Panc1 (cell line): ENCODE measurements around the gene SKA2.
"Not testable (repeated sequence)": the region's sequence is repeated elsewhere in the genome, so short reads cannot be mapped to it uniquely, and the experiment has no call there.

Experiments
- POLR2AphosphoS5 ChIP-seq: IDR thresholded peaks from 2 replicates; pipeline ENCODE4 v1.6.1; 2012; ENCODE audit warnings: mild to moderate bottlenecking, low read depth, low read length, moderate library complexity
- TF ChIP-seq, protein P1 (sequence below): fragments of 450-650 bp; IDR thresholded peaks from 2 replicates; pipeline ENCODE4 v1.5.1; 2017; ENCODE audit warnings: mild to moderate bottlenecking
- TF ChIP-seq, protein P2 (sequence below), 2 experiments: IDR thresholded peaks; 2 replicates each; pipeline ENCODE4 v1.6.1; 2011 to 2012; ENCODE audit warnings: low read depth in 2 of 2, control low read depth in 1 of 2, low read length in 1 of 2, mild to moderate bottlenecking in 1 of 2, moderate library complexity in 1 of 2; ENCODE audit not compliant: insufficient read depth in 1 of 2

DNA sequence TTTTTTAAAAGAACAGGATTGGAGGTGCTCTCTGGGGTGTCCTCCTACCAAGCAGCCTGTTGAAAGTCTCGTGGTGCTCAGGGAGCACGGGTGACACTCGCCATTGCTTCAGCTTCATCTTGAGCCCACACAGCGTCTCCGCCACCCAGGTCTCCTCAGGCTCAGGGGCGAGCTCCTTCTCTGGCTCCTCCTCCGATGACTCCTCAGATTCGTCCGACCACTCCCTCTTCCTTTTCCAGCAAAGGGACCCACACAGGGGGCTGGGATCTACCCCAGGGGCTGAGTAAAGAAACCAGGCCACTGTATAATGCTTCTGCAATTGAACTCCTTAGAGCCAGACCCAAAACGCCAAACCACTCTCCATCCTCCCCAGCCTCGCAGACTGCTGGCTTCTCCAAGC is 24.6 kb upstream of the SKA2 start:
- TF ChIP-seq, protein P1, sequence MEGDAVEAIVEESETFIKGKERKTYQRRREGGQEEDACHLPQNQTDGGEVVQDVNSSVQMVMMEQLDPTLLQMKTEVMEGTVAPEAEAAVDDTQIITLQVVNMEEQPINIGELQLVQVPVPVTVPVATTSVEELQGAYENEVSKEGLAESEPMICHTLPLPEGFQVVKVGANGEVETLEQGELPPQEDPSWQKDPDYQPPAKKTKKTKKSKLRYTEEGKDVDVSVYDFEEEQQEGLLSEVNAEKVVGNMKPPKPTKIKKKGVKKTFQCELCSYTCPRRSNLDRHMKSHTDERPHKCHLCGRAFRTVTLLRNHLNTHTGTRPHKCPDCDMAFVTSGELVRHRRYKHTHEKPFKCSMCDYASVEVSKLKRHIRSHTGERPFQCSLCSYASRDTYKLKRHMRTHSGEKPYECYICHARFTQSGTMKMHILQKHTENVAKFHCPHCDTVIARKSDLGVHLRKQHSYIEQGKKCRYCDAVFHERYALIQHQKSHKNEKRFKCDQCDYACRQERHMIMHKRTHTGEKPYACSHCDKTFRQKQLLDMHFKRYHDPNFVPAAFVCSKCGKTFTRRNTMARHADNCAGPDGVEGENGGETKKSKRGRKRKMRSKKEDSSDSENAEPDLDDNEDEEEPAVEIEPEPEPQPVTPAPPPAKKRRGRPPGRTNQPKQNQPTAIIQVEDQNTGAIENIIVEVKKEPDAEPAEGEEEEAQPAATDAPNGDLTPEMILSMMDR, result not testable (repeated sequence)
- TF ChIP-seq, protein P2, sequence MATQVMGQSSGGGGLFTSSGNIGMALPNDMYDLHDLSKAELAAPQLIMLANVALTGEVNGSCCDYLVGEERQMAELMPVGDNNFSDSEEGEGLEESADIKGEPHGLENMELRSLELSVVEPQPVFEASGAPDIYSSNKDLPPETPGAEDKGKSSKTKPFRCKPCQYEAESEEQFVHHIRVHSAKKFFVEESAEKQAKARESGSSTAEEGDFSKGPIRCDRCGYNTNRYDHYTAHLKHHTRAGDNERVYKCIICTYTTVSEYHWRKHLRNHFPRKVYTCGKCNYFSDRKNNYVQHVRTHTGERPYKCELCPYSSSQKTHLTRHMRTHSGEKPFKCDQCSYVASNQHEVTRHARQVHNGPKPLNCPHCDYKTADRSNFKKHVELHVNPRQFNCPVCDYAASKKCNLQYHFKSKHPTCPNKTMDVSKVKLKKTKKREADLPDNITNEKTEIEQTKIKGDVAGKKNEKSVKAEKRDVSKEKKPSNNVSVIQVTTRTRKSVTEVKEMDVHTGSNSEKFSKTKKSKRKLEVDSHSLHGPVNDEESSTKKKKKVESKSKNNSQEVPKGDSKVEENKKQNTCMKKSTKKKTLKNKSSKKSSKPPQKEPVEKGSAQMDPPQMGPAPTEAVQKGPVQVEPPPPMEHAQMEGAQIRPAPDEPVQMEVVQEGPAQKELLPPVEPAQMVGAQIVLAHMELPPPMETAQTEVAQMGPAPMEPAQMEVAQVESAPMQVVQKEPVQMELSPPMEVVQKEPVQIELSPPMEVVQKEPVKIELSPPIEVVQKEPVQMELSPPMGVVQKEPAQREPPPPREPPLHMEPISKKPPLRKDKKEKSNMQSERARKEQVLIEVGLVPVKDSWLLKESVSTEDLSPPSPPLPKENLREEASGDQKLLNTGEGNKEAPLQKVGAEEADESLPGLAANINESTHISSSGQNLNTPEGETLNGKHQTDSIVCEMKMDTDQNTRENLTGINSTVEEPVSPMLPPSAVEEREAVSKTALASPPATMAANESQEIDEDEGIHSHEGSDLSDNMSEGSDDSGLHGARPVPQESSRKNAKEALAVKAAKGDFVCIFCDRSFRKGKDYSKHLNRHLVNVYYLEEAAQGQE (IDR thresholded peaks at IDR 0.05; ENCODE audit: insufficient read depth in 1 of 2, low read depth in 2 of 2, low read length in 1 of 2), result not testable (repeated sequence)
- not testable (repeated sequence) for TF ChIP-seq POLR2AphosphoS5
